HepG2 (cell line): ENCODE data around the gene IQCC. TPM values are rescaled to one million over a fixed set of nuclear protein-coding genes. Genes with fewer than 3 reads are reported as not detected.

ENCODE experiments used
- ATAC-seq: fragments of 200-7000 bp; cut with Tn5 transposase; 3 replicates; pipeline ENCODE4 v1.9.1; 2020; ENCODE audit warnings: mild to moderate bottlenecking, moderate library complexity
- BruUV-seq: library from RNA; stranded (reverse); fragments of 400-500 nt; replicated peaks from 2 replicates; lab custom pipeline; 2021; lab: Mats Ljungman, UMichigan
- CTCF ChIA-PET: fragments of 300-600 bp; formaldehyde crosslinking; extraction: SDS; loops from one replicate; lab custom pipeline; 2021; ENCODE audit warnings: low total read pairs, inconsistent platforms, low intra/inter-chr PET ratio; lab: Yijun Ruan, JAX
- POLR2A ChIA-PET: fragments of 350-600 bp; sonication (Branson Sonifier 250); formaldehyde crosslinking; loops from one replicate; lab custom pipeline; 2020; ENCODE audit warnings: antibody characterized with exemption, inconsistent platforms; lab: Yijun Ruan, JAX
- DNase-seq: peaks from one replicate; pipeline ENCODE4 v3.0.0-alpha.2; 2015; ENCODE audit warnings: low spot score
- FAIRE-seq: peaks from 3 replicates; lab custom pipeline; 2011; peaks lifted over from hg19 to GRCh38; lab: Jason Lieb, UNC
- H2AFZ ChIP-seq: one replicate; pipeline ENCODE4 v1.6.1; 2011; ENCODE audit warnings: low read length, inconsistent platforms
- H3K27ac ChIP-seq: fragments of 300-600 bp; 3 replicates; pipeline ENCODE4 v1.8.0; 2011; ENCODE audit warnings: mixed run types, mild to moderate bottlenecking, mixed read lengths, low read length, inconsistent platforms; ENCODE audit not compliant: insufficient read depth; ENCODE audit errors: extremely low read length
- H3K27me3 ChIP-seq, 2 experiments: fragments of 200-600 bp in 1 of 2; 2 replicates in 1 of 2; 3 replicates in 1 of 2; pipeline versions ENCODE4 v1.6.0 to v1.8.0; 2011; ENCODE audit warnings: low read length in 2 of 2, mild to moderate bottlenecking in 2 of 2, moderate library complexity in 2 of 2, inconsistent platforms in 1 of 2; ENCODE audit not compliant: insufficient read depth in 2 of 2, control insufficient read depth in 1 of 2
- H3K36me3 ChIP-seq, 2 experiments: fragments of 200-600 bp in 1 of 2; replicated peaks in 1 of 2; 2 replicates in 1 of 2; 3 replicates in 1 of 2; pipeline versions ENCODE4 v1.5.1 to v1.8.0; 2011; ENCODE audit warnings: low read length in 2 of 2, inconsistent platforms in 1 of 2; ENCODE audit not compliant: insufficient read depth in 2 of 2, control insufficient read depth in 1 of 2
- H3K4me1 ChIP-seq: 2 replicates; pipeline ENCODE4 v1.5.1; 2012; ENCODE audit warnings: low read length, inconsistent platforms; ENCODE audit not compliant: insufficient read depth
- H3K4me2 ChIP-seq: 2 replicates; pipeline ENCODE4 v1.6.0; 2011; ENCODE audit warnings: low read depth, low read length, inconsistent platforms
- H3K4me3 ChIP-seq, 3 experiments: fragments of 200-600 bp in 1 of 3; sonication (generic), shearing (Covaris generic) in 1 of 3; replicated peaks in 1 of 3; 2 replicates each; pipeline ENCODE4 v1.5.1; 2011 to 2016; ENCODE audit warnings: low read length in 3 of 3, inconsistent platforms in 2 of 3, low read depth in 2 of 3, mild to moderate bottlenecking in 2 of 3, control low read depth in 1 of 3, mixed read lengths in 1 of 3; ENCODE audit not compliant: insufficient read depth in 1 of 3
- H3K79me2 ChIP-seq: one replicate; pipeline ENCODE4 v1.6.1; 2011; ENCODE audit warnings: low read length, inconsistent platforms; ENCODE audit not compliant: insufficient read depth
- H3K9ac ChIP-seq: 2 replicates; pipeline ENCODE4 v1.6.0; 2011; ENCODE audit warnings: mild to moderate bottlenecking, low read depth, low read length, inconsistent platforms; ENCODE audit not compliant: insufficient read depth
- H3K9me3 ChIP-seq: 2 replicates; pipeline ENCODE4 v1.5.1; 2012; ENCODE audit warnings: mild to moderate bottlenecking, low read length
- H4K20me1 ChIP-seq: 2 replicates; pipeline ENCODE4 v1.6.0; 2011; ENCODE audit warnings: inconsistent platforms, mild to moderate bottlenecking, low read length, moderate library complexity; ENCODE audit not compliant: insufficient read depth
- AGO2 ChIP-seq: fragments of 200-400 bp; formaldehyde crosslinking; optimal IDR thresholded peaks from 2 replicates; pipeline ENCODE3; 2017; ENCODE audit warnings: mild to moderate bottlenecking, low read depth, low read length, moderate library complexity
- CAMTA2 ChIP-seq: sonication (generic); formaldehyde crosslinking; IDR thresholded peaks from 2 replicates; pipeline ENCODE4 v1.4.0; 2020; ENCODE audit warnings: mild to moderate bottlenecking, missing genetic modification reagents, borderline replicate concordance
- HINFP ChIP-seq: sonication (generic); formaldehyde crosslinking; IDR thresholded peaks from 2 replicates; pipeline ENCODE4 v1.4.0; 2020; ENCODE audit warnings: low read depth, mild to moderate bottlenecking, missing genetic modification reagents
- HMG20A ChIP-seq: IDR thresholded peaks from 2 replicates; pipeline ENCODE4 v1.6.1; 2016; ENCODE audit warnings: borderline replicate concordance
- IRF1 ChIP-seq: sonication (generic); formaldehyde crosslinking; IDR thresholded peaks from 2 replicates; pipeline ENCODE4 v1.4.0; 2020; ENCODE audit warnings: low read depth, mild to moderate bottlenecking, missing genetic modification reagents
- POLR2A ChIP-seq, 2 experiments: IDR thresholded peaks; 2 replicates each; pipeline ENCODE4 v1.6.1; 2011; ENCODE audit warnings: low read depth in 2 of 2, low read length in 2 of 2, mild to moderate bottlenecking in 1 of 2, moderate library complexity in 1 of 2; ENCODE audit not compliant: insufficient read depth in 1 of 2
- RAD21 ChIP-seq: fragments of 450-650 bp; formaldehyde crosslinking; IDR thresholded peaks from 2 replicates; pipeline ENCODE4 v1.5.0; 2020; ENCODE audit warnings: mild to moderate bottlenecking
- RBAK ChIP-seq: sonication (generic); formaldehyde crosslinking; IDR thresholded peaks from 2 replicates; pipeline ENCODE4 v1.5.1; 2020; ENCODE audit warnings: mild to moderate bottlenecking, missing genetic modification reagents
- SALL1 ChIP-seq: sonication (generic); formaldehyde crosslinking; IDR thresholded peaks from 2 replicates; pipeline ENCODE4 v1.8.0; 2022; ENCODE audit warnings: mild to moderate bottlenecking, missing genetic modification reagents
- TOE1 ChIP-seq: sonication (generic); formaldehyde crosslinking; IDR thresholded peaks from 2 replicates; pipeline ENCODE4 v1.4.0; 2020; ENCODE audit warnings: mild to moderate bottlenecking, missing genetic modification reagents
- ZNF143 ChIP-seq: sonication (generic); formaldehyde crosslinking; IDR thresholded peaks from 2 replicates; pipeline ENCODE4 v1.4.0; 2020; ENCODE audit warnings: missing genetic modification reagents
- ZNF674 ChIP-seq: sonication (generic); formaldehyde crosslinking; IDR thresholded peaks from 2 replicates; pipeline ENCODE4 v1.5.0; 2020; ENCODE audit warnings: low read depth, mild to moderate bottlenecking, missing genetic modification reagents
- ZNF691 ChIP-seq: sonication (generic); formaldehyde crosslinking; IDR thresholded peaks from 2 replicates; pipeline ENCODE4 v1.4.0; 2020; ENCODE audit warnings: missing genetic modification reagents, low read depth, mild to moderate bottlenecking, borderline replicate concordance
- ZNF710 ChIP-seq: sonication (generic); formaldehyde crosslinking; IDR thresholded peaks from 2 replicates; pipeline ENCODE4 v1.5.0; 2020; ENCODE audit warnings: mild to moderate bottlenecking, missing genetic modification reagents, borderline replicate concordance
- WGBS: methylation state at CpG from one replicate; pipeline ENCODE4 v1.1.6; 2017; ENCODE audit warnings: low lambda C conversion rate; 5-methylcytosine and 5-hydroxymethylcytosine counted together
- in situ Hi-C: cut with HindIII; loops from 2 replicates; pipeline ENCODE4 v1.10.0; 2017; ENCODE audit warnings: low pct_unique_long_range_greater_than_20kb; ENCODE audit not compliant: extremely low pct_ligation_motif_present
- intact Hi-C: fragments of 100-400 bp; cut with micrococcal nuclease; formaldehyde crosslinking; loops from one replicate; pipeline ENCODE4 v1.10.0; 2022; ENCODE audit not compliant: unreplicated experiment
- polyA plus RNA-seq, 8 experiments: library from polyadenylated mRNA; depleted of rRNA in 3 of 8; stranded (reverse) in 7 of 8; unstranded in 1 of 8; fragments of >200 nt; fragmentation: Illumina TruSeq in 4 of 8; extraction: Trizol in 4 of 8; gene quantifications; 2 replicates each; pipeline versions ENCODE4 v1.2.1 to v1.2.3, GENCODE V29; 2011 to 2016; ENCODE audit warnings: low read depth in 4 of 8, missing spikeins in 1 of 8, mixed read lengths in 1 of 8; ENCODE audit not compliant: insufficient read depth in 1 of 8
- total RNA-seq, 5 experiments: library from RNA; depleted of rRNA; stranded (reverse); fragments of >200 nt; fragmentation: Illumina TruSeq; extraction: Trizol; gene quantifications; 2 replicates each; pipeline ENCODE4 v1.2.3, GENCODE V29; 2016; ENCODE audit warnings: low read depth in 1 of 5
- TF ChIP-seq, protein P1 (sequence below): sonication (generic); formaldehyde crosslinking; conservative IDR thresholded peaks from 2 replicates; pipeline ENCODE4 v1.8.0; 2022; ENCODE audit warnings: low read depth, missing genetic modification reagents

Gene IQCC
- total and polyA plus RNA-seq, 2 of the 13 experiments (the other 11 are each of a cell fraction or from before 2014, with no cell fraction given), result 1.7 to 3.0 TPM

DNA sequence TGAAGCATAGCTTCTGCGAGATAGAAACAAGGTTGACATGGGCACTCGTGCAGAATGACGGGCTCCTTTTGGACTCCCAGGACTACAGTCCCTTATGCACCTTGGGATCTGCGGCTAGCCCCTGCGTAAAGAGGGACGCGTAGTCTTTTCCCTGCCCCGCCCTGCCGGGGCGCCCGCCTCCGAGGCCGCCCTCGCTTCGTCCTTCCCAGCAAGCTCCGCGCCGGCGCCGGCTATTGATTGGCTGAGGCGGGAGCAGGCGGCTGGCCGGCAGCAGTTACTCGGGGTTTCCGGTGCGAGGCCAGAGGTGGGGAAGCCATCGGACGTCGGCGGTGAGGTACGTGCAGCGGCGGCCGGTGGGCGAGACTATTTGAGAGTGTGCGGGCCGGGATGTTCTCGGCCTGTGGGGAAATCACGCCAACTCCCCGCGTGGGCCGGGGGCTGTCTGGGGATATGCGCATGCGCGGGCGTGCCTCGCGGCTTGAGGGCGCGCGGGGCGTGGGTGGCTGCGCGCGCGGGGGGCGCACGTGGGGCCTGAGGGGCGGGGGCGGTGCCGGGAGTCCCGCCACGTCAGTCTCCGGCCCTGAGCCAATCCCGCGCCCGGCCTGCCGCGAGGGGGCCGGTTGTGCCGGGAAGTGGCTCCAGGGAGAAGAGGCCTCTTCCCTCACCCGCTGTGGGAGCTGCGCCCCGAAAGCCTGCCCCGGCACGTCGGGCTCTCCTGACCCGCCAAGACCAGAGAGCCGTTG, 25.9 kb upstream of the IQCC start, which contains the start of gene TXLNA:
Gene TXLNA (plus strand): TSS at position 233 of the 743 bp plus-strand sequence. CDS start 671 bp downstream, outside the sequence.
- Histone ChIP-seq H3K79me2 (peaks cover 35% of the 10 kb centered on the region), H2AFZ (peak within 1 kb of the TSS; percentile 85), H3K9me3 (no peaks in the 10 kb centered on the region), H3K4me1 (peaks cover 64% of the 10 kb centered on the region), H3K9ac (peak within 1 kb of the TSS; percentile 84), H3K4me3 (peak within 1 kb of the TSS; percentile 58 to 76 (median 61)), H3K36me3 (peaks cover 8 to 20% of the 10 kb centered on the region in 2 experiments; a peak in 4 of 5 replicates), H3K27me3 (no peaks in the 10 kb centered on the region), H4K20me1 (no peaks in the 10 kb centered on the region), H3K4me2 (peak within 1 kb of the TSS; percentile 80), H3K27ac (peak within 1 kb of the TSS; percentile 87)
- ATAC-seq (peak; percentile 85), DNase-seq (peak; percentile 86), FAIRE-seq (no peak)
- intact Hi-C loops (no loop called here), in situ Hi-C loops (no loop called here)
- 0% methylated on average over 13 of the region's 79 CpGs for WGBS
- ChIA-PET CTCF (no interaction called here), POLR2A (interaction anchor here (0.5 to 2.7 kb wide), 20 partner anchors 13 to 214 kb away, joined by 3 to 38 read pairs (median 4); partner anchors contain the start of genes BSDC1, CCDC28B, EIF3I and HDAC1)
- no TSS peak for BruUV-seq
- TF ChIP-seq ZNF143 (peak; percentile 90), AGO2 (peak; percentile 70), RBAK (CRISPR knock-in tag) (peak; percentile 28; the same call in 1 of the 2 replicates), HMG20A (CRISPR knock-in tag) (no peak), ZNF710 (CRISPR knock-in tag) (no peak), CAMTA2 (CRISPR knock-in tag) (no peak), TOE1 (CRISPR knock-in tag) (0 out of 2 replicates have a peak, but pooled peaks have one; percentile 21), POLR2A (IDR thresholded peaks at IDR 0.05; ENCODE audit: insufficient read depth in 1 of 2, low read depth in 2 of 2, low read length in 2 of 2) (peak; percentile 74 to 95), IRF1 (CRISPR knock-in tag) (no peak), HINFP (CRISPR knock-in tag) (peak; percentile 54; the same call in 1 of the 2 replicates), RAD21 (CRISPR knock-in tag) (0 out of 2 replicates have a peak, but pooled peaks have one; percentile 14), SALL1 (CRISPR knock-in tag) (peak; percentile 96), ZNF691 (CRISPR knock-in tag) (no peak), ZNF674 (CRISPR knock-in tag) (peak; percentile 91; the same call in 1 of the 2 replicates)
- TF ChIP-seq, protein P1, sequence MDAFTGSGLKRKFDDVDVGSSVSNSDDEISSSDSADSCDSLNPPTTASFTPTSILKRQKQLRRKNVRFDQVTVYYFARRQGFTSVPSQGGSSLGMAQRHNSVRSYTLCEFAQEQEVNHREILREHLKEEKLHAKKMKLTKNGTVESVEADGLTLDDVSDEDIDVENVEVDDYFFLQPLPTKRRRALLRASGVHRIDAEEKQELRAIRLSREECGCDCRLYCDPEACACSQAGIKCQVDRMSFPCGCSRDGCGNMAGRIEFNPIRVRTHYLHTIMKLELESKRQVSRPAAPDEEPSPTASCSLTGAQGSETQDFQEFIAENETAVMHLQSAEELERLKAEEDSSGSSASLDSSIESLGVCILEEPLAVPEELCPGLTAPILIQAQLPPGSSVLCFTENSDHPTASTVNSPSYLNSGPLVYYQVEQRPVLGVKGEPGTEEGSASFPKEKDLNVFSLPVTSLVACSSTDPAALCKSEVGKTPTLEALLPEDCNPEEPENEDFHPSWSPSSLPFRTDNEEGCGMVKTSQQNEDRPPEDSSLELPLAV (CRISPR knock-in tag), result peak; percentile 82; the same call in 1 of the 2 replicates
